HCT116 (cell line): ENCODE data around the gene CFAP61. TPM values are rescaled to one million over a fixed set of nuclear protein-coding genes. Genes with fewer than 3 reads are reported as not detected.

Experiments
- ATAC-seq: fragments of 200-7000 bp; cut with Tn5 transposase; 2 replicates; pipeline ENCODE4 v1.9.1; 2020; ENCODE audit warnings: mild to moderate bottlenecking, moderate library complexity
- BruUV-seq: library from RNA; stranded (reverse); fragments of 400-500 nt; replicated peaks from 2 replicates; lab custom pipeline; 2021; lab: Mats Ljungman, UMichigan
- CTCF ChIA-PET: fragments of 300-600 bp; sonication (Branson Sonifier 250); formaldehyde crosslinking; loops from one replicate; lab custom pipeline; 2021; ENCODE audit warnings: antibody characterized with exemption; lab: Charles Lee
- POLR2A ChIA-PET: fragments of 300-600, 350-600 bp; sonication (Branson Sonifier 250); formaldehyde crosslinking; loops from one replicate; lab custom pipeline; 2021; ENCODE audit warnings: antibody characterized with exemption; lab: Charles Lee
- RAD21 ChIA-PET, 2 experiments: fragments of 300-600 bp; sonication (Branson Sonifier 250); formaldehyde crosslinking; loops; one replicate each; lab custom pipeline; 2023; ENCODE audit warnings: low total read pairs in 2 of 2; ENCODE audit not compliant: uncharacterized antibody in 2 of 2, unreplicated experiment in 2 of 2, low non-redundant PET in 1 of 2; lab: Charles Lee
- DNase-seq: peaks from one replicate; pipeline ENCODE4 v3.0.0-alpha.2; 2010; ENCODE audit warnings: low read depth, low spot score
- H2AFZ ChIP-seq: fragments of 200-600 bp; shearing (Covaris generic), sonication (generic); 2 replicates; pipeline ENCODE4 v1.6.1; 2017; ENCODE audit warnings: low read depth, mixed run types, mixed read lengths, antibody characterized with exemption, low read length; ENCODE audit not compliant: poor library complexity, severe bottlenecking
- H3K27ac ChIP-seq: 2 replicates; pipeline ENCODE4 v1.5.1; 2012; ENCODE audit warnings: low read depth, low read length
- H3K27me3 ChIP-seq: fragments of 200-600 bp; sonication (generic); 2 replicates; pipeline ENCODE4 v1.6.1; 2016; ENCODE audit warnings: mixed run types, low read length, mixed read lengths; ENCODE audit not compliant: insufficient read depth
- H3K36me3 ChIP-seq, 2 experiments: fragments of 200-500 bp in 1 of 2; fragments of 200-600 bp in 1 of 2; sonication (Bioruptor generic) in 1 of 2; sonication (generic) in 1 of 2; 2 replicates each; pipeline versions ENCODE4 v1.5.1 to v1.6.1; 2014 to 2016; ENCODE audit warnings: low read length in 2 of 2, inconsistent platforms in 1 of 2, mixed read lengths in 1 of 2, mixed run types in 1 of 2; ENCODE audit not compliant: insufficient read depth in 2 of 2, control insufficient read depth in 1 of 2
- H3K4me1 ChIP-seq, 2 experiments: fragments of 200-600 bp in 1 of 2; sonication (generic) in 1 of 2; 2 replicates each; pipeline versions ENCODE4 v1.5.1 to v1.6.1; 2012 to 2017; ENCODE audit warnings: low read length in 2 of 2, inconsistent platforms in 1 of 2, mild to moderate bottlenecking in 1 of 2, mixed read lengths in 1 of 2, mixed run types in 1 of 2, moderate library complexity in 1 of 2; ENCODE audit not compliant: insufficient read depth in 2 of 2, control insufficient read depth in 1 of 2
- H3K4me2 ChIP-seq: fragments of 200-600 bp; sonication (generic); 2 replicates; pipeline ENCODE4 v1.6.1; 2017; ENCODE audit warnings: mixed run types, low read length, mixed read lengths
- H3K4me3 ChIP-seq, 2 experiments: fragments of 200-600 bp in 1 of 2; sonication (generic) in 1 of 2; replicated peaks in 1 of 2; 2 replicates each; pipeline ENCODE4 v1.5.1; 2011 to 2016; ENCODE audit warnings: low read length in 2 of 2, control low read depth in 1 of 2, low read depth in 1 of 2, mild to moderate bottlenecking in 1 of 2, mixed read lengths in 1 of 2, mixed run types in 1 of 2
- H3K79me2 ChIP-seq: fragments of 200-600 bp; sonication (generic); 2 replicates; pipeline ENCODE4 v1.6.1; 2017; ENCODE audit warnings: mild to moderate bottlenecking, mixed run types, low read length, moderate library complexity, mixed read lengths; ENCODE audit not compliant: insufficient read depth
- H3K9ac ChIP-seq: fragments of 200-600 bp; sonication (generic); 2 replicates; pipeline ENCODE4 v1.6.1; 2016; ENCODE audit warnings: low read length, mixed read lengths
- H3K9me2 ChIP-seq: fragments of 200-600 bp; sonication (generic), shearing (Covaris generic); 2 replicates; pipeline ENCODE4 v1.6.1; 2017; ENCODE audit warnings: mixed run types, mild to moderate bottlenecking, moderate library complexity; ENCODE audit not compliant: insufficient read depth
- H3K9me3 ChIP-seq, 2 experiments: fragments of 200-500 bp in 1 of 2; fragments of 200-600 bp in 1 of 2; sonication (Bioruptor generic) in 1 of 2; sonication (generic) in 1 of 2; 2 replicates each; pipeline ENCODE4 v1.6.1; 2014 to 2017; ENCODE audit warnings: low read length in 2 of 2, mixed read lengths in 2 of 2, inconsistent platforms in 1 of 2, low read depth in 1 of 2, mild to moderate bottlenecking in 1 of 2, mixed run types in 1 of 2, moderate library complexity in 1 of 2; ENCODE audit not compliant: control insufficient read depth in 1 of 2, insufficient read depth in 1 of 2
- H4K20me1 ChIP-seq: fragments of 200-600 bp; sonication (generic), shearing (Covaris generic); 2 replicates; pipeline ENCODE4 v1.6.1; 2017; ENCODE audit warnings: mixed run types, mild to moderate bottlenecking, moderate library complexity; ENCODE audit not compliant: insufficient read depth
- CEBPB ChIP-seq: IDR thresholded peaks from 2 replicates; pipeline ENCODE4 v1.6.1; 2012; ENCODE audit warnings: low read depth
- CTCF ChIP-seq, 3 experiments: fragments of 200-600 bp in 1 of 3; sonication (generic) in 1 of 3; IDR thresholded peaks in 2 of 3; conservative IDR thresholded peaks in 1 of 3; 2 replicates each; pipeline ENCODE4 v1.5.1; 2012 to 2017; ENCODE audit warnings: low read depth in 2 of 3, low read length in 2 of 3, antibody characterized with exemption in 1 of 3, borderline replicate concordance in 1 of 3, control low read depth in 1 of 3, mild to moderate bottlenecking in 1 of 3, mixed read lengths in 1 of 3, mixed run types in 1 of 3, moderate library complexity in 1 of 3; ENCODE audit not compliant: insufficient read depth in 1 of 3
- EGR1 ChIP-seq: IDR thresholded peaks from 2 replicates; pipeline ENCODE4 v1.6.1; 2012; ENCODE audit warnings: low read depth
- EZH2 ChIP-seq: fragments of 200-600 bp; sonication (generic); IDR thresholded peaks from 2 replicates; pipeline ENCODE4 v1.6.1; 2017; ENCODE audit warnings: antibody characterized with exemption, mixed run types
- FOSL1 ChIP-seq: IDR thresholded peaks from 2 replicates; pipeline ENCODE4 v1.6.1; 2012; ENCODE audit warnings: low read depth
- JUND ChIP-seq: IDR thresholded peaks from 2 replicates; pipeline ENCODE4 v1.6.1; 2012
- POLR2A ChIP-seq: IDR thresholded peaks from 2 replicates; pipeline ENCODE4 v1.7.0; 2011; ENCODE audit warnings: borderline replicate concordance; ENCODE audit not compliant: insufficient read depth, insufficient read length; ENCODE audit errors: extremely low read depth
- RAD21 ChIP-seq: IDR thresholded peaks from 2 replicates; pipeline ENCODE4 v1.6.1; 2012; ENCODE audit warnings: low read depth, mild to moderate bottlenecking
- REST ChIP-seq: IDR thresholded peaks from 2 replicates; pipeline ENCODE4 v1.6.1; 2012; ENCODE audit warnings: low read depth
- SIN3A ChIP-seq: IDR thresholded peaks from 2 replicates; pipeline ENCODE4 v1.6.1; 2012; ENCODE audit warnings: low read depth
- SP1 ChIP-seq: IDR thresholded peaks from 2 replicates; pipeline ENCODE4 v1.6.1; 2012; ENCODE audit warnings: low read depth
- TCF7L2 ChIP-seq: IDR thresholded peaks from 2 replicates; pipeline ENCODE4 v1.7.0; 2011; ENCODE audit warnings: borderline replicate concordance, inconsistent platforms; ENCODE audit not compliant: insufficient read depth, insufficient read length; ENCODE audit errors: extremely low read depth
- ZBTB33 ChIP-seq: IDR thresholded peaks from 2 replicates; pipeline ENCODE4 v1.6.1; 2011; ENCODE audit warnings: mild to moderate bottlenecking, low read length, moderate library complexity; ENCODE audit not compliant: insufficient replicate concordance; ENCODE audit errors: extremely low read depth
- ZNF274 ChIP-seq: fragments of 200-500 bp; sonication (Bioruptor generic); IDR thresholded peaks from 2 replicates; pipeline ENCODE4 v1.6.1; 2014; ENCODE audit warnings: mild to moderate bottlenecking, low read depth, low read length, inconsistent platforms
- intact Hi-C: fragments of 100-400 bp; cut with micrococcal nuclease; formaldehyde crosslinking; loops from 2 replicates; pipeline ENCODE4 v1.10.0; 2022
- total RNA-seq: library from RNA; stranded (reverse); gene quantifications from one replicate; pipeline ENCODE4 v1.2.1, GENCODE V29; 2021; ENCODE audit not compliant: unreplicated experiment

The CFAP61 gene
- total RNA-seq, 1 experiment from 2014 or later, result 1.7 TPM

GRCh38 chr20:20371083-20371482 is 318.8 kb downstream of the CFAP61 start:
- ATAC-seq, result no peak
- intact Hi-C loops, result no loop called here
- no peaks in the 10 kb centered on the region for H3K4me1 ChIP-seq
- no peaks in the 10 kb centered on the region for H3K79me2 ChIP-seq
- no peak overlapping the region for H3K9ac ChIP-seq
- RAD21 ChIA-PET, result no interaction called here
- no peak overlapping the region for H3K4me2 ChIP-seq
- H2AFZ ChIP-seq, result no peak overlapping the region
- POLR2A ChIA-PET, result interaction anchor here (0.7 kb wide), 1 partner anchor 613 kb away, joined by 4 read pairs; no protein-coding TSS in a partner anchor
- no peaks in the 10 kb centered on the region for H4K20me1 ChIP-seq
- no peaks in the 10 kb centered on the region for H3K9me3 ChIP-seq
- peaks cover 15% of the 10 kb centered on the region; the same call in 1 of the 2 replicates for H3K27me3 ChIP-seq
- H3K9me2 ChIP-seq, result no peaks in the 10 kb centered on the region
- H3K4me3 ChIP-seq, result no peak overlapping the region
- BruUV-seq, result no TSS peak
- TF ChIP-seq SP1 (no peak), ZBTB33 (no peak), ZNF274 (no peak), EZH2 (no peak), JUND (no peak)
- TF ChIP-seq, all 23 proteins: peak for 0
- H3K27ac ChIP-seq, result no peak overlapping the region
- DNase-seq, result no peak
- H3K36me3 ChIP-seq, result no peaks in the 10 kb centered on the region
- CTCF ChIA-PET, result no interaction called here

- ATAC-seq (no peak), DNase-seq (no peak)
- no peaks in the 10 kb centered on the region for H3K9me2 ChIP-seq
- no TSS peak for BruUV-seq
- H3K4me3 ChIP-seq, result no peak overlapping the region
- H3K79me2 ChIP-seq, result no peaks in the 10 kb centered on the region
- ChIA-PET RAD21 (no interaction called here), CTCF (no interaction called here), POLR2A (interaction anchor here (0.7 kb wide), 1 partner anchor 614 kb away, joined by 4 read pairs; no protein-coding TSS in a partner anchor)
- H3K9me3 ChIP-seq, result no peaks in the 10 kb centered on the region
- H4K20me1 ChIP-seq, result no peaks in the 10 kb centered on the region
- no peak overlapping the region for H3K27ac ChIP-seq
- peaks cover 15% of the 10 kb centered on the region; the same call in 1 of the 2 replicates for H3K27me3 ChIP-seq
- H2AFZ ChIP-seq, result no peak overlapping the region
- intact Hi-C loops, result no loop called here
- H3K36me3 ChIP-seq, result no peaks in the 10 kb centered on the region
- H3K9ac ChIP-seq, result no peak overlapping the region
- no peak overlapping the region for H3K4me2 ChIP-seq
- H3K4me1 ChIP-seq, result no peaks in the 10 kb centered on the region
- TF ChIP-seq REST (no peak), TCF7L2 (no peak), FOSL1 (no peak), POLR2A (no peak), CTCF (IDR thresholded peaks at IDR 0.05 in 2 of 3, conservative IDR thresholded peaks at IDR 0.05 in 1 of 3; ENCODE audit: borderline replicate concordance in 1 of 3, insufficient read depth in 1 of 3, low read depth in 2 of 3, low read length in 2 of 3) (no peak), EZH2 (no peak), EGR1 (no peak), RAD21 (no peak), SIN3A (no peak), CEBPB (no peak)
Measured at GRCh38 chr20:20371681-20372080, 319.3 kb downstream of the CFAP61 start.
